CD4-positive, alpha-beta T cell (primary cell): ENCODE measurements around the gene HTRA2. TPM values are rescaled to one million over a fixed set of nuclear protein-coding genes. Genes with fewer than 3 reads are reported as not detected.

Source experiments
- ATAC-seq: fragments of 200-7000 bp; cut with Tn5 transposase; one replicate; pipeline ENCODE4 v1.10.0; 2022; ENCODE audit warnings: mild to moderate bottlenecking; ENCODE audit not compliant: poor library complexity
- CTCF ChIA-PET: fragments of 350-600 bp; sonication (Branson Sonifier 250); formaldehyde crosslinking; loops from one replicate; lab custom pipeline; 2021; ENCODE audit warnings: antibody characterized with exemption, inconsistent platforms; lab: Charles Lee
- POLR2A ChIA-PET: fragments of 350-600 bp; sonication (Branson Sonifier 250); formaldehyde crosslinking; loops from one replicate; lab custom pipeline; 2021; ENCODE audit warnings: antibody characterized with exemption, inconsistent platforms; lab: Charles Lee
- DNase-seq, 14 experiments: peaks; one replicate each; pipeline ENCODE4 v3.0.0-alpha.2; 2013 to 2020; ENCODE audit warnings: mixed read lengths in 2 of 14
- H3K27ac ChIP-seq, 2 donors: one replicate each; pipeline versions ENCODE4 v1.5.1 to v1.7.0; 2013; ENCODE audit warnings: low read length in 2 of 2, low read depth in 1 of 2, mild to moderate bottlenecking in 1 of 2
- H3K27me3 ChIP-seq, 2 experiments: 1 replicate in 1 of 2; 2 replicates in 1 of 2; pipeline versions ENCODE4 v1.6.1 to v1.7.0; 2013; ENCODE audit warnings: low read length in 2 of 2, control low read depth in 1 of 2, mild to moderate bottlenecking in 1 of 2, moderate library complexity in 1 of 2; ENCODE audit not compliant: insufficient read depth in 2 of 2, control insufficient read depth in 1 of 2
- H3K36me3 ChIP-seq: one replicate; pipeline ENCODE4 v1.6.1; 2013; ENCODE audit warnings: low read length, control low read depth; ENCODE audit not compliant: insufficient read depth
- H3K4me1 ChIP-seq: one replicate; pipeline ENCODE4 v1.6.1; 2013; ENCODE audit warnings: low read length, control low read depth; ENCODE audit not compliant: insufficient read depth
- H3K4me3 ChIP-seq: one replicate; pipeline ENCODE4 v1.5.1; 2013; ENCODE audit warnings: mild to moderate bottlenecking, low read length, moderate library complexity
- H3K9me3 ChIP-seq, 2 experiments: 1 replicate in 1 of 2; 2 replicates in 1 of 2; pipeline versions ENCODE4 v1.6.1 to v1.7.0; 2013; ENCODE audit warnings: low read length in 2 of 2, mild to moderate bottlenecking in 2 of 2, control low read depth in 1 of 2, moderate library complexity in 1 of 2; ENCODE audit not compliant: control insufficient read depth in 1 of 2, insufficient read depth in 1 of 2
- H3K27ac Mint-ChIP-seq: one replicate; pipeline ENCODE4 v1.8.0; 2020; ENCODE audit warnings: mixed read lengths
- H3K27me3 Mint-ChIP-seq: one replicate; pipeline ENCODE4 v1.8.0; 2021; ENCODE audit warnings: mixed read lengths
- H3K36me3 Mint-ChIP-seq: one replicate; pipeline ENCODE4 v1.8.0; 2021; ENCODE audit warnings: low read depth, mixed read lengths
- H3K4me1 Mint-ChIP-seq: one replicate; pipeline ENCODE4 v1.8.0; 2021; ENCODE audit warnings: low read depth, mixed read lengths
- H3K4me3 Mint-ChIP-seq: one replicate; pipeline ENCODE4 v1.8.0; 2020; ENCODE audit warnings: mild to moderate bottlenecking, mixed read lengths
- H3K9me3 Mint-ChIP-seq: one replicate; pipeline ENCODE4 v1.8.0; 2020; ENCODE audit warnings: mixed read lengths
- intact Hi-C, 2 experiments: fragments of 100-400 bp; cut with DNase I in 1 of 2; cut with micrococcal nuclease in 1 of 2; formaldehyde crosslinking; loops; one replicate each; pipeline versions ENCODE4 v1.15.1 to v1.9.0; 2023 to 2025; cut with DNase I, micrococcal nuclease
- total RNA-seq, 174 experiments: library from RNA in 2 of 174; stranded (reverse) in 2 of 174; gene quantifications; one replicate each; pipeline ENCODE4 v1.2.3 and lab custom pipeline; 2021 to 2026
- TF ChIP-seq, protein P1 (sequence below): fragments of 200-600 bp; IDR thresholded peaks from one replicate; pipeline ENCODE4 v1.8.0; 2022; ENCODE audit warnings: antibody characterized with exemption, mild to moderate bottlenecking

HTRA2 gene
- total RNA-seq, 2 experiments from 2014 or later: 15.3 to 16.0 TPM

- peak overlapping the region; percentile 28 for H3K4me3 Mint-ChIP-seq
- ChIA-PET CTCF (no interaction called here), POLR2A (no interaction called here)
- no peaks in the 10 kb centered on the region for H3K36me3 ChIP-seq
- TF ChIP-seq, protein P1, sequence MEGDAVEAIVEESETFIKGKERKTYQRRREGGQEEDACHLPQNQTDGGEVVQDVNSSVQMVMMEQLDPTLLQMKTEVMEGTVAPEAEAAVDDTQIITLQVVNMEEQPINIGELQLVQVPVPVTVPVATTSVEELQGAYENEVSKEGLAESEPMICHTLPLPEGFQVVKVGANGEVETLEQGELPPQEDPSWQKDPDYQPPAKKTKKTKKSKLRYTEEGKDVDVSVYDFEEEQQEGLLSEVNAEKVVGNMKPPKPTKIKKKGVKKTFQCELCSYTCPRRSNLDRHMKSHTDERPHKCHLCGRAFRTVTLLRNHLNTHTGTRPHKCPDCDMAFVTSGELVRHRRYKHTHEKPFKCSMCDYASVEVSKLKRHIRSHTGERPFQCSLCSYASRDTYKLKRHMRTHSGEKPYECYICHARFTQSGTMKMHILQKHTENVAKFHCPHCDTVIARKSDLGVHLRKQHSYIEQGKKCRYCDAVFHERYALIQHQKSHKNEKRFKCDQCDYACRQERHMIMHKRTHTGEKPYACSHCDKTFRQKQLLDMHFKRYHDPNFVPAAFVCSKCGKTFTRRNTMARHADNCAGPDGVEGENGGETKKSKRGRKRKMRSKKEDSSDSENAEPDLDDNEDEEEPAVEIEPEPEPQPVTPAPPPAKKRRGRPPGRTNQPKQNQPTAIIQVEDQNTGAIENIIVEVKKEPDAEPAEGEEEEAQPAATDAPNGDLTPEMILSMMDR: no peak
- H3K4me3 ChIP-seq: no peak overlapping the region
- no peak overlapping the region for H3K27ac Mint-ChIP-seq
- peaks cover 16% of the 10 kb centered on the region for H3K4me1 Mint-ChIP-seq
- peaks cover 27 to 32% of the 10 kb centered on the region in 2 experiments for H3K27me3 ChIP-seq
- H3K27me3 Mint-ChIP-seq: peaks cover 57% of the 10 kb centered on the region
- no peaks in the 10 kb centered on the region for H3K9me3 Mint-ChIP-seq
- H3K4me1 ChIP-seq: peaks cover 33% of the 10 kb centered on the region
- no peak overlapping the region for H3K27ac ChIP-seq
- H3K9me3 ChIP-seq: peaks cover 0 to 8% of the 10 kb centered on the region in 2 experiments
- H3K36me3 Mint-ChIP-seq: peaks cover 6% of the 10 kb centered on the region
- ATAC-seq (no peak), DNase-seq (no peak)
- intact Hi-C loops: loop anchor here in 1 of 2 experiments (10.0 kb wide), 1 partner anchor 105 kb away; the partner anchor contains the start of gene SEMA4F
Measured at GRCh38 chr2:74550231-74550630, 20.5 kb downstream of the HTRA2 start.

- peaks cover 6% of the 10 kb centered on the region for H3K36me3 ChIP-seq
- ATAC-seq (no peak), DNase-seq (no peak)
- ChIA-PET CTCF (no interaction called here), POLR2A (no interaction called here)
- peaks cover 0 to 12% of the 10 kb centered on the region in 2 experiments for H3K9me3 ChIP-seq
- no peak overlapping the region for H3K4me3 ChIP-seq
- Mint-ChIP-seq H3K36me3 (peaks cover 13% of the 10 kb centered on the region), H3K4me3 (no peak overlapping the region), H3K27me3 (peaks cover 44% of the 10 kb centered on the region), H3K27ac (no peak overlapping the region), H3K9me3 (no peaks in the 10 kb centered on the region), H3K4me1 (peaks cover 18% of the 10 kb centered on the region)
- peaks cover 22 to 26% of the 10 kb centered on the region in 2 experiments for H3K27me3 ChIP-seq
- intact Hi-C loops: loop anchor here in 1 of 2 experiments (10.0 kb wide), 1 partner anchor 103 kb away; the partner anchor contains the start of gene SEMA4F
- H3K4me1 ChIP-seq: peaks cover 44% of the 10 kb centered on the region
- no peak overlapping the region for H3K27ac ChIP-seq
- TF ChIP-seq, protein P1: no peak
Measured at GRCh38 chr2:74551530-74551929, 21.8 kb downstream of the HTRA2 start.

DNA sequence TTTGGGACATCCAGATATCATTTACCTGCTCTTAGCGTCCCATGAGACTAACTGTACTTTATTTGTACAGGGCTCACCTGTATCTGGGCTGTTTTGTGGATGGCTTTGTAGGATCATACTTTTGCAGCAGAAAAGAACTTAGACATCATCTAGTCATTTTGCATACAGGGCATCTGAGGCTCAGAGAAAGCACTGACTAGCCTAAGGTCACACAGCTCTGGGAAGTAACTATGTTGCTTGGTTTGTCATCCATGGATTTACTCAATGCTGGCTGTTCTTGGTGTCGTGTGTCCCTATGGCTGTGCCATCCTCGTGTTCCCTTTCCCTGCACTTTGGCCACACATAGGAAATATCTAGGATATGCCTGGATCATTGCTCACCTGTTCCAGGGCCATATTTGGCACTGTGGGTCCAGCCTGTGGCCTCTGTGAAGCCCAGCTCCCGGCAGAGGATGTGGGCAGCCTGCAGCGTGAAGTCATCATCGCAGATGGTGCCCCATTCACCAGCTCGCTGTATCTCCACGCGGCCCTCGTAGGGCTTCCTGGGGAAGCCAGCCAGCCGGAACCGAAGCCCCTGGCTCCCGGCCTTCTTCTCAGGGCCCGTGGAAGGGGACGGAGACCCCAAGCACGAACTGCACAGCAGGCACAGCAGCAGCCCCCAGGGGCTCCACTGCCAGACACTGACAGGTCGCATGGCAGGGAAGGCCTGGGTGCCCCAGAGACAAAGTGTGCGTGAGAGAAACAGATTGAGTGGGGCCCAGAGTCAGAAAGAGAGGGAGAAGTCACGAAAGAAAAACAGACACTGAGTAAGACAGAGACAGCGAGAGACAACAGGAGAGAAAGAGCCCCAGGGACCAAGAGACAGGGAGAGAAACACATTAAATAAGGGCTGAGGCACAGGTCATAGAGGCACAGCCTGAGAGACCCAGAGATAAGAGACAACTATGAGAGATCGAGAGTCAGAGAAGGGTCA lies 22.5 kb downstream of the HTRA2 start:
- peaks cover 0 to 12% of the 10 kb centered on the region in 2 experiments for H3K9me3 ChIP-seq
- intact Hi-C loops: loop anchor here in 1 of 2 experiments (10.0 kb wide), 1 partner anchor 103 kb away; the partner anchor contains the start of gene SEMA4F
- Mint-ChIP-seq H3K27me3 (peaks cover 41% of the 10 kb centered on the region), H3K4me3 (peak overlapping the region; percentile 74), H3K27ac (peak overlapping the region; percentile 31), H3K4me1 (peaks cover 18% of the 10 kb centered on the region), H3K36me3 (peaks cover 14% of the 10 kb centered on the region), H3K9me3 (no peaks in the 10 kb centered on the region)
- peaks cover 22 to 25% of the 10 kb centered on the region in 2 experiments for H3K27me3 ChIP-seq
- H3K36me3 ChIP-seq: peaks cover 12% of the 10 kb centered on the region
- H3K27ac ChIP-seq: no peak overlapping the region
- no peak overlapping the region for H3K4me3 ChIP-seq
- POLR2A ChIA-PET: no interaction called here
- peaks cover 44% of the 10 kb centered on the region for H3K4me1 ChIP-seq
- DNase-seq: no peak
- TF ChIP-seq, protein P1: no peak
- CTCF ChIA-PET: no interaction called here
- ATAC-seq: no peak
